H1 (cell line): ENCODE results near the gene KRTAP12-2. TPM values are rescaled to one million over a fixed set of nuclear protein-coding genes. Genes with fewer than 3 reads are reported as not detected.

Source experiments
- CTCF ChIA-PET: fragments of 300-600 bp; sonication (Branson Sonifier 250); formaldehyde crosslinking; loops from one replicate; lab custom pipeline; 2021; ENCODE audit not compliant: partially characterized antibody; lab: Charles Lee
- POLR2A ChIA-PET: fragments of 300-600 bp; sonication (Branson Sonifier 250); formaldehyde crosslinking; loops from one replicate; lab custom pipeline; 2021; ENCODE audit warnings: inconsistent platforms; ENCODE audit not compliant: partially characterized antibody; lab: Charles Lee
- DNase-seq, 2 experiments: peaks; one replicate each; pipeline versions ENCODE4 v3.0.0 to v3.0.0-alpha.2; 2010 to 2022; ENCODE audit warnings: low spot score in 2 of 2, low read depth in 1 of 2, mixed read lengths in 1 of 2
- FAIRE-seq: peaks from 2 replicates; lab custom pipeline; 2011; peaks lifted over from hg19 to GRCh38; lab: Jason Lieb, UNC
- H2AFZ ChIP-seq: 2 replicates; pipeline ENCODE4 v1.8.1; 2012; ENCODE audit warnings: low read length, inconsistent platforms
- H2AK5ac ChIP-seq: 2 replicates; pipeline ENCODE4 v1.6.1; 2013; ENCODE audit warnings: low read depth, low read length
- H2BK120ac ChIP-seq: replicated peaks from 2 replicates; pipeline ENCODE3; 2013; ENCODE audit warnings: low read depth, low read length, inconsistent platforms
- H2BK12ac ChIP-seq: 2 replicates; pipeline ENCODE4 v1.6.1; 2013; ENCODE audit warnings: low read depth, low read length
- H2BK15ac ChIP-seq: 2 replicates; pipeline ENCODE4 v1.6.1; 2013; ENCODE audit warnings: low read length
- H2BK20ac ChIP-seq: 2 replicates; pipeline ENCODE4 v1.6.1; 2013; ENCODE audit warnings: low read length
- H2BK5ac ChIP-seq: 2 replicates; pipeline ENCODE4 v1.6.1; 2013; ENCODE audit warnings: low read depth, low read length
- H3K14ac ChIP-seq: 2 replicates; pipeline ENCODE4 v1.6.1; 2013; ENCODE audit warnings: inconsistent platforms; ENCODE audit not compliant: insufficient read length
- H3K18ac ChIP-seq: 2 replicates; pipeline ENCODE4 v1.6.1; 2013; ENCODE audit warnings: low read length; ENCODE audit errors: extremely low read depth
- H3K23ac ChIP-seq: 2 replicates; pipeline ENCODE4 v1.6.1; 2013; ENCODE audit warnings: inconsistent platforms; ENCODE audit not compliant: insufficient read length
- H3K23me2 ChIP-seq: 2 replicates; pipeline ENCODE4 v1.6.1; 2013; ENCODE audit warnings: low read depth, low read length
- H3K27ac ChIP-seq: 2 replicates; pipeline ENCODE4 v1.6.1; 2011; ENCODE audit warnings: low read depth, low read length, inconsistent platforms
- H3K27me3 ChIP-seq, 4 experiments: replicated peaks in 1 of 4; 1 replicate in 1 of 4; 2 replicates in 3 of 4; pipeline versions ENCODE4 v1.6.1 to v1.8.1; 2011 to 2013; ENCODE audit warnings: low read length in 3 of 4, mild to moderate bottlenecking in 3 of 4, inconsistent platforms in 2 of 4, mixed read lengths in 2 of 4, moderate library complexity in 1 of 4; ENCODE audit not compliant: control insufficient read depth in 3 of 4, insufficient read depth in 3 of 4; ENCODE audit errors: extremely low read depth in 1 of 4
- H3K36me3 ChIP-seq, 4 experiments: 2 replicates each; pipeline versions ENCODE4 v1.6.1 to v1.8.1; 2011 to 2013; ENCODE audit warnings: mild to moderate bottlenecking in 4 of 4, low read length in 3 of 4, moderate library complexity in 2 of 4, control low read depth in 1 of 4, inconsistent platforms in 1 of 4; ENCODE audit not compliant: insufficient read depth in 4 of 4, control insufficient read depth in 2 of 4
- H3K4ac ChIP-seq: replicated peaks from 2 replicates; pipeline ENCODE3; 2013; ENCODE audit warnings: low read length, low read depth, mixed read lengths, inconsistent platforms; ENCODE audit not compliant: insufficient read length
- H3K4me1 ChIP-seq, 4 experiments: replicated peaks in 1 of 4; 1 replicate in 1 of 4; 2 replicates in 3 of 4; pipeline versions ENCODE4 v1.6.1 to v1.8.1; 2011 to 2013; ENCODE audit warnings: low read length in 3 of 4, inconsistent platforms in 2 of 4, mixed read lengths in 1 of 4; ENCODE audit not compliant: insufficient read depth in 4 of 4, control insufficient read depth in 3 of 4
- H3K4me2 ChIP-seq, 2 experiments: 2 replicates each; pipeline versions ENCODE4 v1.6.1 to v1.8.1; 2011 to 2013; ENCODE audit warnings: low read depth in 2 of 2, low read length in 2 of 2, control low read depth in 1 of 2, inconsistent platforms in 1 of 2, mild to moderate bottlenecking in 1 of 2; ENCODE audit not compliant: insufficient read depth in 1 of 2
- H3K4me3 ChIP-seq, 4 experiments: fragments of 200-600, 300-600 bp in 1 of 4; sonication (generic), shearing (Covaris generic), sonication (Bioruptor Twin) in 1 of 4; 2 replicates each; pipeline versions ENCODE4 v1.5.1 to v1.8.1; 2011 to 2016; ENCODE audit warnings: low read length in 4 of 4, low read depth in 3 of 4, control low read depth in 2 of 4, inconsistent platforms in 2 of 4, mild to moderate bottlenecking in 2 of 4, mixed read lengths in 1 of 4, moderate library complexity in 1 of 4; ENCODE audit not compliant: insufficient read depth in 2 of 4; ENCODE audit errors: extremely low read depth in 1 of 4
- H3K56ac ChIP-seq: replicated peaks from 2 replicates; pipeline ENCODE3; 2013; ENCODE audit warnings: low read depth, mild to moderate bottlenecking, mixed read lengths, low read length, inconsistent platforms; ENCODE audit not compliant: insufficient read length
- H3K79me1 ChIP-seq: 2 replicates; pipeline ENCODE4 v1.6.1; 2013; ENCODE audit warnings: low read depth, low read length, control low read depth
- H3K79me2 ChIP-seq, 2 experiments: 2 replicates each; pipeline versions ENCODE4 v1.6.1 to v1.8.1; 2012 to 2013; ENCODE audit warnings: low read length in 2 of 2, mild to moderate bottlenecking in 2 of 2, inconsistent platforms in 1 of 2; ENCODE audit not compliant: insufficient read depth in 2 of 2, control insufficient read depth in 1 of 2
- H3K9ac ChIP-seq, 4 experiments: replicated peaks in 1 of 4; 1 replicate in 1 of 4; 2 replicates in 3 of 4; pipeline versions ENCODE4 v1.6.1 to v1.8.1; 2011 to 2013; ENCODE audit warnings: low read depth in 3 of 4, low read length in 3 of 4, control low read depth in 2 of 4, mild to moderate bottlenecking in 2 of 4, moderate library complexity in 2 of 4, inconsistent platforms in 1 of 4; ENCODE audit errors: extremely low read depth in 1 of 4
- H3K9me3 ChIP-seq, 2 experiments: 2 replicates each; pipeline versions ENCODE4 v1.6.1 to v1.8.1; 2012 to 2013; ENCODE audit warnings: mild to moderate bottlenecking in 2 of 2, moderate library complexity in 2 of 2, control low read depth in 1 of 2, inconsistent platforms in 1 of 2, low read depth in 1 of 2, low read length in 1 of 2, mixed read lengths in 1 of 2; ENCODE audit not compliant: insufficient read depth in 2 of 2
- H4K20me1 ChIP-seq, 2 experiments: replicated peaks in 1 of 2; 2 replicates each; pipeline versions ENCODE3 to v1.8.1; 2011 to 2013; ENCODE audit warnings: inconsistent platforms in 2 of 2, low read length in 2 of 2, mild to moderate bottlenecking in 1 of 2; ENCODE audit not compliant: insufficient read depth in 2 of 2, control insufficient read depth in 1 of 2
- H4K5ac ChIP-seq: 2 replicates; pipeline ENCODE4 v1.6.1; 2013; ENCODE audit warnings: low read length, low read depth, mixed read lengths, inconsistent platforms; ENCODE audit not compliant: insufficient read length
- H4K8ac ChIP-seq: 2 replicates; pipeline ENCODE4 v1.8.0; 2013; ENCODE audit warnings: mild to moderate bottlenecking, moderate library complexity, low read length, inconsistent platforms; ENCODE audit not compliant: insufficient read depth; ENCODE audit errors: extremely low read depth
- H4K91ac ChIP-seq: replicated peaks from 2 replicates; pipeline ENCODE3; 2013; ENCODE audit warnings: low read length, mixed read lengths, inconsistent platforms; ENCODE audit not compliant: insufficient read length
- ASH2L ChIP-seq: fragments of 200-600, 300-600 bp; sonication (generic); IDR thresholded peaks from one replicate; pipeline ENCODE4 v1.7.1; 2017; ENCODE audit warnings: low read length
- BCL11A ChIP-seq, 2 experiments: IDR thresholded peaks; one replicate each; pipeline ENCODE4 v1.6.1; 2011; ENCODE audit warnings: low read depth in 2 of 2, low read length in 2 of 2, mild to moderate bottlenecking in 2 of 2
- CEBPB ChIP-seq: IDR thresholded peaks from 2 replicates; pipeline ENCODE4 v1.6.1; 2012; ENCODE audit warnings: low read depth, low read length
- CTCF ChIP-seq, 3 experiments: IDR thresholded peaks; 1 replicate in 2 of 3; 2 replicates in 1 of 3; pipeline versions ENCODE4 v1.5.1 to v1.6.1; 2011; ENCODE audit warnings: low read length in 3 of 3, mild to moderate bottlenecking in 3 of 3, inconsistent platforms in 2 of 3, low read depth in 1 of 3, moderate library complexity in 1 of 3; ENCODE audit not compliant: insufficient read depth in 1 of 3; ENCODE audit errors: control extremely low read depth in 1 of 3
- HDAC6 ChIP-seq: IDR thresholded peaks from one replicate; pipeline ENCODE4 v1.7.1; 2012; ENCODE audit warnings: low read depth, mild to moderate bottlenecking, inconsistent platforms, low read length, moderate library complexity
- KDM5A ChIP-seq: fragments of 200-600 bp; IDR thresholded peaks from 2 replicates; pipeline ENCODE4 v1.7.1; 2012; ENCODE audit warnings: mild to moderate bottlenecking, low read length, inconsistent platforms, mixed read lengths
- RNF2 ChIP-seq: fragments of 200-900, 300-1000 bp; sonication (generic); IDR thresholded peaks from 2 replicates; pipeline ENCODE4 v1.7.1; 2016; ENCODE audit warnings: borderline replicate concordance, low read depth, mild to moderate bottlenecking, antibody characterized with exemption, low read length; ENCODE audit not compliant: poor library complexity, severe bottlenecking; ENCODE audit errors: missing control alignments
- SIN3A ChIP-seq, 2 experiments: IDR thresholded peaks in 1 of 2; conservative IDR thresholded peaks in 1 of 2; 2 replicates each; pipeline ENCODE4 v1.6.1; 2011 to 2012; ENCODE audit warnings: low read length in 2 of 2, improper control_type of control experiment in 1 of 2, low read depth in 1 of 2, mild to moderate bottlenecking in 1 of 2
- TAF1 ChIP-seq: IDR thresholded peaks from 2 replicates; pipeline ENCODE4 v1.6.1; 2011; ENCODE audit warnings: mild to moderate bottlenecking, low read depth, low read length
- TEAD4 ChIP-seq: IDR thresholded peaks from 2 replicates; pipeline ENCODE4 v1.6.1; 2012; ENCODE audit warnings: low read depth, low read length, inconsistent platforms, mixed read lengths
- WGBS, 2 experiments: shearing (Covaris generic) in 1 of 2; methylation state at CpG; one replicate each; pipeline versions ENCODE4 v1.1.6 to v1.1.7; 2013 to 2015; ENCODE audit warnings: low lambda C conversion rate in 2 of 2, mixed read lengths in 2 of 2, inconsistent platforms in 1 of 2, low coverage in 1 of 2, missing lambda C conversion rate in 1 of 2; ENCODE audit not compliant: insufficient replicate concordance in 2 of 2, insufficient coverage in 1 of 2, insufficient read length in 1 of 2; ENCODE audit errors: extremely low coverage in 1 of 2, missing lambda C conversion rate in 1 of 2; 5-methylcytosine and 5-hydroxymethylcytosine counted together
- polyA plus RNA-seq, 7 experiments: library from polyadenylated mRNA; depleted of rRNA in 3 of 7; stranded (reverse) in 5 of 7; unstranded in 2 of 7; fragments of >200 nt in 5 of 7; fragments of 200-250 nt in 2 of 7; gene quantifications; 1 replicate in 5 of 7; 2 replicates in 1 of 7; 4 replicates in 1 of 7; pipeline versions ENCODE4 v1.2.1 to v1.2.3, GENCODE V29; 2011 to 2013; ENCODE audit warnings: missing spikeins in 2 of 7, mixed read lengths in 2 of 7
- total RNA-seq: library from RNA; stranded (reverse); fragmentation: NEBNext Ultra II Directional; extraction: Animal tissue kit (Norgen Biotek cat#: 25700); gene quantifications from 2 replicates; pipeline ENCODE4 v1.2.1, GENCODE V29; 2021

The KRTAP12-2 gene
- total and polyA plus RNA-seq, 2 of the 8 experiments (the other 6 are each of a cell fraction or from before 2014, with no cell fraction given): 0.50 TPM; not detected in 1

- Histone ChIP-seq H4K8ac (no peak overlapping the region), H3K79me2 (no peaks in the 10 kb centered on the region), H2BK20ac (peak overlapping the region; percentile 83; the same call in 1 of the 2 replicates), H3K9me3 (no peaks in the 10 kb centered on the region), H3K4me1 (peaks cover 3 to 57% (median 48%) of the 10 kb centered on the region in 4 experiments), H2BK5ac (peak overlapping the region; percentile 81), H4K91ac (peak overlapping the region; percentile 96), H3K4me3 (no peak overlapping the region), H3K27me3 (peaks cover 0 to 6% (median 4%) of the 10 kb centered on the region in 4 experiments; a peak in 3 of 7 replicates), H3K4ac (peak overlapping the region; percentile 99), H3K36me3 (no peaks in the 10 kb centered on the region), H2BK15ac (peak overlapping the region; percentile 92; the same call in 1 of the 2 replicates), H3K27ac (no peak overlapping the region), H4K20me1 (peaks cover 0 to 4% of the 10 kb centered on the region in 2 experiments), H2AFZ (no peak overlapping the region), H3K23ac (no peak overlapping the region), H2AK5ac (peak overlapping the region; percentile 96; the same call in 1 of the 2 replicates), H2BK120ac (peak overlapping the region; percentile 72), H3K4me2 (0 out of 4 replicates have a peak overlapping the region, but pooled peaks of 1 of the 2 experiments have one; percentile 4), H3K79me1 (peaks cover 3% of the 10 kb centered on the region; the same call in 1 of the 2 replicates), H3K23me2 (peaks cover 8% of the 10 kb centered on the region), H4K5ac (no peak overlapping the region), H3K18ac (peak overlapping the region; percentile 89), H2BK12ac (peak overlapping the region; percentile 95; the same call in 1 of the 2 replicates), H3K14ac (peak overlapping the region; percentile 56), H3K9ac (no peak overlapping the region), H3K56ac (no peak overlapping the region)
- no peak for FAIRE-seq
- 79% methylated on average over 12 of the region's 12 CpGs; no CpG with 5 or more reads in 1 of the 2 experiments for WGBS, 2 experiments
- POLR2A ChIA-PET: interaction anchor here (2.8 kb wide), 1 partner anchor 100 kb away, joined by 7 read pairs; the partner anchor contains the start of gene UBE2G2
- peak in 1 of 2 experiments; percentile 48 for DNase-seq
- CTCF ChIA-PET: interaction anchor here (1.1 to 3.6 kb wide), 6 partner anchors 9 to 191 kb away, joined by 3 to 14 read pairs (median 6); partner anchors contain the start of genes KRTAP10-9 and TSPEAR
- TF ChIP-seq TEAD4 (no peak), SIN3A (conservative IDR thresholded peaks at IDR 0.05 in 1 of 2, IDR thresholded peaks at IDR 0.05 in 1 of 2; ENCODE audit: low read depth in 1 of 2, low read length in 2 of 2) (no peak), CTCF (IDR thresholded peaks at IDR 0.05; ENCODE audit: control extremely low read depth in 1 of 3, insufficient read depth in 1 of 3, low read depth in 1 of 3, low read length in 3 of 3) (no peak), RNF2 (no peak), KDM5A (no peak), BCL11A (IDR thresholded peaks at IDR 0.05; ENCODE audit: low read depth in 2 of 2, low read length in 2 of 2) (no peak), ASH2L (no peak), HDAC6 (no peak), TAF1 (no peak), CEBPB (no peak)
Observed at GRCh38 chr21:44701541-44701940, 34.8 kb upstream of the KRTAP12-2 start.
